22Rv1 (cell line): ENCODE results near the gene BACH2.

ENCODE experiments used
- H3K27ac ChIP-seq: fragments of 450-650 bp; 2 replicates; pipeline ENCODE4 v1.5.1; 2017
- CTCF ChIP-seq: fragments of 450-650 bp; IDR thresholded peaks from 2 replicates; pipeline ENCODE4 v1.5.1; 2017; ENCODE audit warnings: mild to moderate bottlenecking
- ZFX ChIP-seq: fragments of 450-650 bp; IDR thresholded peaks from 2 replicates; pipeline ENCODE4 v1.6.1; 2017; ENCODE audit warnings: antibody characterized with exemption, borderline replicate concordance

Gene BACH2

DNA sequence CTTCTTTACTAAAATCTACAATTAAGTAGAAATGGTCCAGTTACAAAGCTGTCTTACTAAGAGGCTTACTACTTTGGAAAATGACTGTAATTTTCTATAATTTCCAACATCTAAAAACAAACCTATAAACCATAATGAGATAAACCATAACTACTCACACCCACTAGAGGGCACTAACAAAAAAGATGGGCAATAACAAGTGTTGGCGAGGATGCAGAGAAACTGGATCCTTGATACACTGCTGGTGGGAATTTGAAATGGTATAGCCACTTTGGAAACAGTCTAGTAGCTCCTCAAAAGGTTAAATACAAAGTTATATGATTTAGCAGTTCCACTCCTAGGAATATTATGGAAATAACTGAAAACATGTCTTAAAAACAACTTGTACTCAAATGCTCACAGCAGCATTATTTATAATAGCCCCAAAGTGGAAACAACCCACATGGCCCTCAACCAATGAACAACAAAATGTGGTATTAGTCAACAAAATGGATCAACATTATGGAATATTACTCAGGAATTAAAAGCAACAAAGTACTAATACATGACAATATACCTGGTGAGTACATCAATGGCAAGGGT lies 351.7 kb downstream of the BACH2 start:
- no peak overlapping the region for H3K27ac ChIP-seq
- TF ChIP-seq ZFX: no peak
- peak; percentile 69 for TF ChIP-seq CTCF

DNA sequence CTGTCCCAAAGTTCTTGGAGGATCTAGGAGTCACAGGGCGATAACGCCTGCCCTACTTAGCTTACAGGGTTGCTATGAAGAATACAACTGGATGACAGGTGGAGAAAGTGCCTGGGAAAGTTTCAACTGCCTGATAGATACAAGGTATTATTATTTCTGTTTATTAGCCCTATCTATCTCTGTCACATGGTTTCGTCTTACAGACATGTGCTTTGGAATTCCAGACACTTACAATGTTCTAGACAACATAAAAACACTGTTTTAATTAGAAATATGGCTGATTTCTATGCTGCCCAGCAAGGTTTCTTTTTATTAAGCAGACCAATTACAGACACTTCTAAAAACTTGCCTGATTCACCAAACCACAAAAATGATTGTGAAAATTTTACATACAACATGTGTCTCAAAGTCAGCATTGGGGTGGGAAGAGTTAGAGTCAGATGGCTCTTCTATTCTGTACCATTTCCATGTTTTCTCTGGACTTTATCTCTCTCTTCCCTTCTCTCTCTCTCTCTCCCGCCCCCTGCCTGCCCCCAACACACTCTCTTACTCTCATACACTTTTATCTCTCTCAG lies 352.4 kb downstream of the BACH2 start:
- no peak overlapping the region for H3K27ac ChIP-seq
- TF ChIP-seq CTCF (no peak), ZFX (no peak)

DNA sequence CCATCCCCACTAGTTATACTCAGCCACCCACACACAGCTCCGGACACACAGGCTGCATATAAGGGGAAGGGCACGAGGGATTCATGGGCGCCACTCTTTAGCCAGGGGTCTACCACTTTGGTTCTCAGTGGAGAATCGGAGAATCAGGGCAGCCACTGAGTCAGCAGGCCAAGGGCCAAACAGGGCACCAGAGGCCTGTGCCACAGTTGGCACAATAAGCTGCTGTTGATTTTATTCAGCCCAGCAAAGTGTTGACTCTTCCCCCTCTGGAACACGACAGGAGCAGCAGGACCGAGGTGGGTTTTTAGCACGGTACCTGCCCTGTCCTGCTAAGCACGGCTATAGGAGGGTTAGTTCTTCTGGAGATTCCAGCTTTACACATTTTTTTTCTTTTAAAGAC lies 354.0 kb downstream of the BACH2 start:
- TF ChIP-seq ZFX (no peak), CTCF (no peak)

GRCh38 chr6:89941763-89942497 lies 354.7 kb downstream of the BACH2 start:
- peak overlapping the region; percentile 55 for H3K27ac ChIP-seq
- no peak for TF ChIP-seq ZFX
- no peak for TF ChIP-seq CTCF

More for the DNA sequence above, 354.0 kb downstream of the BACH2 start:
- H3K27ac ChIP-seq: no peak overlapping the region

GRCh38 chr6:89941031-89941762 lies 355.4 kb downstream of the BACH2 start:
- peak overlapping the region; percentile 55 for H3K27ac ChIP-seq
- TF ChIP-seq ZFX (no peak), CTCF (no peak)

DNA sequence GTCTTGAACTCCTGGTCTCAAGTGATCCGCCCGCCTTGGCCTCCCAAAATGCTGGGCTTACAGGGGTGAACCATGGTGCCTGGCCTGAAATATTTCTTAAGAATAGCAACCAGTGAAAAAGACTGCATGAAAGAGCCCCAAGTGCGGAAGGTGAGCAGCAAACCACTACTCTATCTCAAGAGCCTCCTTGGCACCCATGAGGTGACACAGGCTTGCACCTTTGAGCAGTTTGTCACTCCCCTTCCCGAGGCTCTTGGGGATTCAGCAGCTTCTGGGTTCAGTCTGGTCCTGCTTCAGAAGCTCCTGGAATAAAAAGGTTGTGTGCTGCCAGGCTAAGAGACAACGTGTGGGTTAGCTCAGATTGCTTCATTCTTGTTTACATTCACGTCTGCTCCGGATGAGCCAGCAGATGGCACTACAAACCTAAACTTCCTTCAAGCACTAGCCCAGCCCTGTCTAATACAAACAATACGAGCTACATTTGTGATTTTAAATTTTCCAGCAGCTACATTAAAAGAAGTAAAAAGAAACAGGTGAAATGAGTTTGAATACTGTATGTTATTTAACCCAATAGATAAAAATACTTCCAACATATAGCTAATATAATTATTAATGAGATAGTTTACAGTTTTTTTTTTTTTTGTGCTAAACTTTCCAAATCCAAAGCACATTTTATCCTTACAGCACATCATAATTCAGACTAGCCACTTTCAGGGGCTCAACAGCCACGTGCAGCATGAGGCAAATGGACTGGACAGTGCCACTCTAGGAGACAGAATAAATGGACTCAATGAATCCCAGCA lies 356.2 kb downstream of the BACH2 start:
- TF ChIP-seq CTCF (peak; percentile 79), ZFX (no peak)
- H3K27ac ChIP-seq: peak overlapping the region; percentile 55
